ENCODE results near the gene STAC3.
"Not testable (repeated sequence)": the region's sequence is repeated elsewhere in the genome, so short reads cannot be mapped to it uniquely, and the experiment has no call there.

The STAC3 gene

GRCh38 chr12:57250956-57251355 lies at the start of gene STAC3:
Gene STAC3, minus strand, starts transcription at chr12:57251187. Its CDS starts 1,551 bp downstream, at chr12:57249636.
- Histone ChIP-seq H3K36me3 (ENCODE audit: control insufficient read depth in 2 of 2, insufficient read depth in 1 of 2, low read length in 2 of 2) (peaks cover 0 to 18% of the 10 kb centered on the region in 2 experiments; a peak in 2 of 3 replicates), H3K9me3 (ENCODE audit: control insufficient read depth, insufficient read depth, low read depth, low read length) (no peaks in the 10 kb centered on the region), H3K4me1 (ENCODE audit: control insufficient read depth, insufficient read depth, low read length) (0 out of 2 replicates have a peak, but pooled peaks cover 4% of the 10 kb centered on the region), H3K27ac (ENCODE audit: extremely low read depth, low read depth, low read length) (no peak within 1 kb of the TSS), H3K4me3 (ENCODE audit: low read depth, low read length) (no peak within 1 kb of the TSS)
- TF ChIP-seq ZNF701 (tag by site-specific recombination; IDR thresholded peaks at IDR 0.05) (no peak), ZNF707 (tag by site-specific recombination; IDR thresholded peaks at IDR 0.05) (no peak), KLF9 (tag by site-specific recombination; IDR thresholded peaks at IDR 0.05; ENCODE audit: low read depth) (no peak)
- ChIA-PET CTCF (interaction anchor here (0.7 to 3.3 kb wide), 11 partner anchors 8 to 202 kb away, joined by 3 to 27 read pairs (median 3); no protein-coding TSS in a partner anchor), POLR2A (interaction anchor here (0.6 kb wide), 1 partner anchor 9 kb away, joined by 4 read pairs; no protein-coding TSS in a partner anchor)

- POLR2A ChIA-PET = no interaction called here
- CTCF ChIA-PET = interaction anchor here (0.7 to 5.3 kb wide), 5 partner anchors 8 to 231 kb away, joined by 5 to 35 read pairs (median 10); partner anchors contain the start of genes GLI1 and INHBE
- Histone ChIP-seq H3K27ac (ENCODE audit: extremely low read depth, low read depth, low read length) (no peak overlapping the region), H3K36me3 (ENCODE audit: control insufficient read depth in 2 of 2, insufficient read depth in 1 of 2, low read length in 2 of 2) (peaks cover 31 to 79% of the 10 kb centered on the region in 2 experiments), H3K4me1 (ENCODE audit: control insufficient read depth, insufficient read depth, low read length) (peaks cover 6% of the 10 kb centered on the region), H3K4me3 (ENCODE audit: low read depth, low read length) (no peak overlapping the region), H3K9me3 (ENCODE audit: control insufficient read depth, insufficient read depth, low read depth, low read length) (no peaks in the 10 kb centered on the region)
- TF ChIP-seq SP2 (tag by site-specific recombination; IDR thresholded peaks at IDR 0.05) (no peak), PRDM6 (tag by site-specific recombination; IDR thresholded peaks at IDR 0.05) (peak; percentile 63), YY1 (tag by site-specific recombination; IDR thresholded peaks at IDR 0.05) (no peak), PRDM10 (tag by site-specific recombination; IDR thresholded peaks at IDR 0.05) (peak; percentile 95), IKZF3 (tag by site-specific recombination; IDR thresholded peaks at IDR 0.05) (peak; percentile 25; the same call in 1 of the 2 replicates), ZBTB20 (tag by site-specific recombination; IDR thresholded peaks at IDR 0.05) (no peak), ZNF513 (tag by site-specific recombination; IDR thresholded peaks at IDR 0.05) (no peak)
These were observed 48.6 kb upstream of the STAC3 start for GRCh38 chr12:57299514-57300016.

- ChIA-PET CTCF (interaction anchor here (0.7 to 1.2 kb wide), 2 partner anchors 11 to 55 kb away, joined by 3 to 5 read pairs; no protein-coding TSS in a partner anchor), POLR2A (no interaction called here)
- Histone ChIP-seq H3K36me3 (ENCODE audit: control insufficient read depth in 2 of 2, insufficient read depth in 1 of 2, low read length in 2 of 2) (peaks cover 42 to 88% of the 10 kb centered on the region in 2 experiments), H3K27ac (ENCODE audit: extremely low read depth, low read depth, low read length) (no peak overlapping the region), H3K4me1 (ENCODE audit: control insufficient read depth, insufficient read depth, low read length) (peaks cover 6% of the 10 kb centered on the region), H3K9me3 (ENCODE audit: control insufficient read depth, insufficient read depth, low read depth, low read length) (no peaks in the 10 kb centered on the region), H3K4me3 (ENCODE audit: low read depth, low read length) (no peak overlapping the region)
- TF ChIP-seq GFI1B (tag by site-specific recombination; IDR thresholded peaks at IDR 0.05) (no peak), ZNF670 (tag by site-specific recombination; IDR thresholded peaks at IDR 0.05; ENCODE audit: low read depth) (no peak)
These were observed 45.3 kb upstream of the STAC3 start for GRCh38 chr12:57296291-57296690.

GRCh38 chr12:57282073-57282472 lies 31.1 kb upstream of the STAC3 start:
- H3K27ac ChIP-seq (ENCODE audit: extremely low read depth, low read depth, low read length); H3K4me3 ChIP-seq (ENCODE audit: low read depth, low read length); H3K9me3 ChIP-seq (ENCODE audit: control insufficient read depth, insufficient read depth, low read depth, low read length); H3K4me1 ChIP-seq (ENCODE audit: control insufficient read depth, insufficient read depth, low read length); POLR2A ChIA-PET: not testable (repeated sequence)
- peaks cover 27 to 81% of the 10 kb centered on the region in 2 experiments for H3K36me3 ChIP-seq (ENCODE audit: control insufficient read depth in 2 of 2, insufficient read depth in 1 of 2, low read length in 2 of 2)
- CTCF ChIA-PET = interaction anchor here (0.7 to 1.1 kb wide), 3 partner anchors 51 to 162 kb away, joined by 3 to 8 read pairs (median 8); no protein-coding TSS in a partner anchor

Data from HEK293 (cell line).